IPS-20b (cell line): ENCODE results near the gene RPGR.

ENCODE experiments used
- H3K27ac ChIP-seq: one replicate; pipeline ENCODE4 v1.5.1; 2013; ENCODE audit warnings: low read length
- H3K27me3 ChIP-seq: 2 replicates; pipeline ENCODE4 v1.6.1; 2013; ENCODE audit warnings: mild to moderate bottlenecking, low read length, inconsistent platforms; ENCODE audit not compliant: insufficient read depth
- H3K36me3 ChIP-seq: 2 replicates; pipeline ENCODE4 v1.6.1; 2013; ENCODE audit warnings: low read depth, mild to moderate bottlenecking, inconsistent platforms, low read length, moderate library complexity; ENCODE audit not compliant: insufficient read depth
- H3K4me1 ChIP-seq: 2 replicates; pipeline ENCODE4 v1.6.1; 2013; ENCODE audit warnings: mild to moderate bottlenecking, control low read depth, inconsistent platforms, low read length, moderate library complexity; ENCODE audit not compliant: insufficient read depth
- H3K4me3 ChIP-seq: 2 replicates; pipeline ENCODE4 v1.5.1; 2013; ENCODE audit warnings: mild to moderate bottlenecking, low read length, inconsistent platforms
- H3K9ac ChIP-seq: 2 replicates; pipeline ENCODE4 v1.6.1; 2013; ENCODE audit warnings: low read depth, mild to moderate bottlenecking, inconsistent platforms, low read length, moderate library complexity
- H3K9me3 ChIP-seq: 2 replicates; pipeline ENCODE4 v1.6.1; 2013; ENCODE audit warnings: mild to moderate bottlenecking, low read depth, low read length, inconsistent platforms; ENCODE audit not compliant: insufficient read depth

The RPGR gene

DNA sequence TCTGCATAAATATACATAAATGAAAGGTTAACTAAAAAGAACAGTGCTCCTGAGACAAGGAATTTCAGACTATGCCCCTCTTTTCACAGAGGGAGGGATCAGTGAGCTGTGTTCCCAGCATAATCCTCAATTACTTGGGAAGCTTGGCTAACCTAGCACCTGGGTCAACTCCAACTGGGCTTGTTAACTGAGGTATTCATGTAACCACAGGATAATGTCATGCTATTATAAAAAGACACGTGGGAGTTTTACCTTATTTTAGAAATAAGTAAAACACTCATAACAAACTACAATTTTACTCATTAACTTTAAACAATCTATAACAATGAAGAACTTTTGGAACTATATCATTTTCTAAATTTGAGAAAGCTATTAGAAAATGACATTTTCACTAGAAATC, 48.6 kb downstream of the RPGR start:
- Histone ChIP-seq H3K27ac (no peak overlapping the region), H3K9ac (no peak overlapping the region), H3K27me3 (no peaks in the 10 kb centered on the region), H3K4me3 (no peak overlapping the region), H3K9me3 (no peaks in the 10 kb centered on the region), H3K36me3 (no peaks in the 10 kb centered on the region), H3K4me1 (peaks cover 7% of the 10 kb centered on the region)

DNA sequence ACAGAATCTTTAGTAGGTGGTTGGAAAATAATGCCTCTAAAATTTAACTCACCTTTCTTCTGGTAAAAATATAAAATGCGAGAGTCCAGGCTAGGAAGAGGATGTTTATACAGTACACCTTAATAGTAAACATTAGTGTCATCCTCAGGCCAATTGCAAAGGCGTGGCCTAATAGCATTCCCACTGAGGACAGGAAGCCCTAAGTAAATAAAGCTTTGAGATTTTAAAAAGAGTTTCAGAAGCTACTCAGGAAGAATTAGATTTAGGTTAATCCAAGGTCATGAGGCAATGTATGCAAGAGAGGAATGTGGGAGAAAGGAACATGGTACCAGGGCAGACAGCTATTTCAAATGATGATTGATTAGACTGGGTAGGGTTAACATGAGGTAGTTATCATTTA, 49.5 kb downstream of the RPGR start:
- H3K9me3 ChIP-seq, result no peaks in the 10 kb centered on the region
- H3K36me3 ChIP-seq, result no peaks in the 10 kb centered on the region
- H3K4me1 ChIP-seq, result peaks cover 7% of the 10 kb centered on the region
- no peak overlapping the region for H3K4me3 ChIP-seq
- no peaks in the 10 kb centered on the region for H3K27me3 ChIP-seq
- no peak overlapping the region for H3K9ac ChIP-seq
- H3K27ac ChIP-seq, result no peak overlapping the region

DNA sequence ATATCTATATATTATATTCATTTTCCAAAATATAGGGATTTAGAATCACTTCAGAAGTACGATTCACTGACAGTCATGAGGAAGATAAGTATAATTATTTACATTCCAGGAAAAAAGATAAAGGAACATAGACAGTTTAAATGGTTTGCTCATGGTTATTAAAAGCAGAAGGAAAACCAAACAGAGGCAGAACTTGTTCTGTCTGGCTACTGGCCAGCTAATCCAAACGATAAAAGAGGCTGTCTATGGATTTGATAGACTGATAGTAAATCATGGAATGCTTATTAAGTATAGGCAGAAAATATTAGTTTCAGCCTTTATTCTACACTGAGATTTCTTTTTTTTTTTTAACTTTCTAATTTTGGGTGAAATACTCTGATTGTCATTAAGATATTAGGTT, 50.2 kb downstream of the RPGR start:
- H3K9ac ChIP-seq, result no peak overlapping the region
- no peaks in the 10 kb centered on the region for H3K36me3 ChIP-seq
- no peaks in the 10 kb centered on the region for H3K27me3 ChIP-seq
- no peaks in the 10 kb centered on the region for H3K9me3 ChIP-seq
- no peak overlapping the region for H3K27ac ChIP-seq
- no peak overlapping the region for H3K4me3 ChIP-seq
- H3K4me1 ChIP-seq, result peaks cover 7% of the 10 kb centered on the region

DNA sequence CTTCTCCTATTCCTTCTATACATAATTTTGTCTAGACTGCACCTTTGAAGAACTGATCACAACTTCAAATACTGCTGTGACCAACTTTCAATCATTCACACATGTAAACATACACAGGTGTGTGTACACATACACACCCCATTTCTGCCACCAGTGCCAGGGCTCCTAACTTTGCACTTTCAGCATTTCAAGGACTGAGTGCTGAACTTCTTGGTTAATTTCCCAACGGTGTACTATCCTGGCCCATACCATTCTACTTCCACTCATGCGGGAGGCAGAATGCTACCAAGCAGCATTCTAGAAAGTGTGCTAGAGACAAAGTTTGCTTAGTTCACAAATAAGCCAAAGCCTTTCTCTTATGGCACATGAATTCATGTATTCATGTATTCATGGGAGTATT, 51.2 kb downstream of the RPGR start:
- H3K36me3 ChIP-seq, result no peaks in the 10 kb centered on the region
- no peak overlapping the region for H3K27ac ChIP-seq
- no peak overlapping the region for H3K9ac ChIP-seq
- peaks cover 7% of the 10 kb centered on the region for H3K4me1 ChIP-seq
- no peaks in the 10 kb centered on the region for H3K9me3 ChIP-seq
- no peak overlapping the region for H3K4me3 ChIP-seq
- H3K27me3 ChIP-seq, result no peaks in the 10 kb centered on the region

DNA sequence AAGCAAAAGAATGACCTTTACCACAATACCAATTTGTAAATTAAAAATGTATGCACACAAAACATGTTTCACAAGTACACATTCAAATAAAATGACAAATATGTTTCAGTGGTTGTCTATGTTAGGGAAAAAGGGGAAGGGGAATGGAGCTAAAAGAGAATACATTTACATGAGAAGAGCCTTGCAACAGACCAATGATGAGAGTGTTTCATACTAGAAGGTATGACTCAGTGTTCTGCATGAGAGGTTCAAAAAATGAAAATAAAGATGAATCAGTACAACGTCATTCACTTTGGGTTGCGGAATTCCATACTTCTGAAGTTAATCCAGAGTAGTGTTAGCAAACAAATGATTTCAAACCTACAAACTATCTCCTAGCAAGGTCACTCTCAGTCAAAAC, 51.7 kb downstream of the RPGR start:
- Histone ChIP-seq H3K9ac (no peak overlapping the region), H3K27ac (no peak overlapping the region), H3K27me3 (no peaks in the 10 kb centered on the region), H3K36me3 (no peaks in the 10 kb centered on the region), H3K4me3 (no peak overlapping the region), H3K9me3 (no peaks in the 10 kb centered on the region), H3K4me1 (peaks cover 7% of the 10 kb centered on the region)

DNA sequence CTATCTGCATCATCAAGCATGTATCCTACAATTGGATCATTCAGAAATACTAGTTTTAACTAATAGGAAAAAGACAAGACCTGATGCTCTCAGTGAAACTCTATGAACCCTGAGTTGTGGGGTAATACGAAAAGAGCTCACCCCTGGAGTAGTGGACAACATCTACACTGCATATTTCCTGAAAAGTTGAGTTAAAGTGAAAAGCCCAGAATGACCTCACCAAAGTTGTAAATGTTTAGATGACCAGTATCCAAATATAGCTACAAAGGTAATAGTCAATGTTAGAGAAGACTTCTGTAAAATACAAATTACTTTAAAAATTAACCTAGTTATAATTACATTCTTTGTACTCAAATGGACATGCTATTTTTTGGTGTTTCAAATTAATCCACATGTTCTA, 53.9 kb downstream of the RPGR start:
- no peaks in the 10 kb centered on the region for H3K27me3 ChIP-seq
- H3K9ac ChIP-seq, result no peak overlapping the region
- no peaks in the 10 kb centered on the region for H3K9me3 ChIP-seq
- H3K27ac ChIP-seq, result no peak overlapping the region
- H3K4me1 ChIP-seq, result no peaks in the 10 kb centered on the region; the same call in 1 of the 2 replicates
- H3K36me3 ChIP-seq, result no peaks in the 10 kb centered on the region
- no peak overlapping the region for H3K4me3 ChIP-seq

DNA sequence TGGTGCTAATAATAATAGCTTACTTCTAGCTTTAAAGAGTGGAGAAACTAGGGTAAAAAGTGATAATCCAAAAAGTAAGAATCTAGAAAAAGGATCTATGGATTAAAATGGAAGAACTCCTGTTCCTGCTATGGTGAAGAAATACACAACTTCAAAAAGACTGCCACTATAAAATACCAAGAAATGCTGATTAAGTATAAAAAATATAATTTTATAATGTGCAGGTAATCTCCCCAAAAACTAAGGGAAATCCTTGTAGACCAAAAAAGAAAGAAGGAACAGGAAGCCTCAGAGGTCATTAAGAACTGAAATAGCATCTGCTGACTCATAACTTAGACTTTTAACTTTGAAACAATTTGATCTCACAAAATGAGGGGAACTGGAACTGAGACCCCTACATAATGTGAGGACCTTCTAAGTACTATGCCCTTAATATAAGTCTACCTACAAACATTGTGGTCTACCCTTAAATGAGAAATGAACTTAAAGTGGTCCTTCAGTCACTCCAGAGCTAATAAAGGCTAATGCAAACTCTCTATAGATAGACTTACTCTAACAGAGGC, 56.1 kb downstream of the RPGR start:
- no peak overlapping the region for H3K9ac ChIP-seq
- H3K4me3 ChIP-seq, result no peak overlapping the region
- H3K4me1 ChIP-seq, result no peaks in the 10 kb centered on the region; the same call in 1 of the 2 replicates
- no peaks in the 10 kb centered on the region for H3K27me3 ChIP-seq
- H3K36me3 ChIP-seq, result no peaks in the 10 kb centered on the region
- H3K9me3 ChIP-seq, result no peaks in the 10 kb centered on the region
- H3K27ac ChIP-seq, result no peak overlapping the region

DNA sequence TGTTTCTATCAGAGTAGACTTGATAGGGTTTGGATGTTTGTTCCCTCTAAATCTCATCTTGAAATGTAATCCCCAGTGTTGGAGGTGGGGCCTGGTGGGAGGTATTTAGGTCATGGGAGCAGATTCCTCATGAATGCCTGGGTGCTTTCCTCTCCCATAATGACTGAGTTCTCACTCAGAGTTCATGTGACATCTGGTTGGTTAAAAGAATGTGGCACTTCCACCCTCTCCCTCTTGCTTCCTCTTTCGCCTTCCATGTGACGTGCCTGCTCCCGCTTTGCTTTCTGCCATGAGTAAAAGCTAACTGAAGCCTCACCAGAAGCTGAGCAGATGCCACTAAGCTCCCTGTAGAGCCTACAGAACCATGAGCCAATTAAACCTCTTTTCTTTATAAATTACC, 59.3 kb downstream of the RPGR start:
- Histone ChIP-seq H3K9me3 (no peaks in the 10 kb centered on the region), H3K4me1 (no peaks in the 10 kb centered on the region), H3K4me3 (no peak overlapping the region), H3K36me3 (no peaks in the 10 kb centered on the region), H3K9ac (no peak overlapping the region), H3K27me3 (no peaks in the 10 kb centered on the region), H3K27ac (no peak overlapping the region)

DNA sequence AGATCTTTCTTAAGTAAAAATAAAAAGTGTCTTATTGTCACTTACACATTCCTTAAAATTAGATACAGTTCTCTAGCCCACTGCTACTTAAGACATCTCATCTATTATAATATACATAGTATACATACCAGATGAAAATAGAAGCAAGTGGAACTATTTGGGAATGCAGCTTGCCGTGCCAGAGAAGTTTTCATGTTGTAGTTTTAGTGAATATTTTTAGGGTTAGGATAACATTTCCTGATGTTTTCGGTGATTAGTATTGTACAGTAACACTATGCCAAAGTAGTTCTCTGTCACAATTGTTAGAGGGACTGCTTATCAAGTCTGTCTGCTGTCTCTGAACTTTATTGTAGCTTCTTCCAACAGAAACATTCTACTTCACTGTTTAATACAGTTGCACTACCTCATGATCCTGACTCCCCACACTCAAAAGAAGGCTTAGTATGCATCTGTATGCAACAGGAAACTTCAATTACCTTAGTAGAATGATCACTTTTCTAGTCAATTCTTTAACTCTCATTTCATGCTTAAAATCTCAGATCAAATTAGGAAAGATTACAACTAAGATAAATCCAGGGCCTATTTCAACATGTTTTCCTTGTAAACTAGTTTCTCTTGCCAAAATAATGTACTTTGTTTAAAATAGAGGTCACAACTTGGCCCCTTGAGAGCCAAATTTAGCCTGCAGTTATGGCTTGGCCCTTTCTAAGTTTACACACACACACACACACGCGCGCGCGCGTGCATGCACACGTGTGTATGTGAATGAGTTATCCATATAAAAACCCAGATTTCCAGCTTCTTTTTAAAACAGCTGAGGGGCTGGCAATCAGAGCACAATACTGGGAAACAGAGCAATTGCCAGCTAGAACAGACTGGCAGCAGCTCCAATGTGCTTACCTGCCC, 64.3 kb downstream of the RPGR start:
- Histone ChIP-seq H3K9me3 (no peaks in the 10 kb centered on the region), H3K27me3 (no peaks in the 10 kb centered on the region), H3K36me3 (no peaks in the 10 kb centered on the region), H3K9ac (no peak overlapping the region), H3K4me3 (no peak overlapping the region), H3K4me1 (no peaks in the 10 kb centered on the region), H3K27ac (no peak overlapping the region)

DNA sequence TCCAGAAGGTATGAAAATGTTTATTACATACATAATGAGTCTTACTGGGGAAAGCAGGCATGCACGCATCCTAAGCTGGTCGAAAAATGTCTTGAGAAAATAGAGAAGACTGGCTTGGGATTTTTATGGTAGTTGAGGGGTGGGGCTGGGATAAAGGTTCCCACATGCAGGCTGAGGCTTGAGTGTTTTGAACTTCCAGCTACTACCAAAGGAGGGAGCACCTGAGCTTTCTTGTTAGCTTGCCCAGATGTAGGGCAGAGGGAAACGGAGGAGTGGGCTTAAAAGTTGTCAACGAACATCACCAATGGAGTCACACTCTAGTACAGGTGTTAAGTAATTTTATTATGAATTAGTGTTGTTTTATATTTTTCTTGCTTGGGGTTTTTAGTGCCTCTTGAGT, 67.1 kb downstream of the RPGR start:
- no peaks in the 10 kb centered on the region for H3K36me3 ChIP-seq
- no peak overlapping the region for H3K27ac ChIP-seq
- no peaks in the 10 kb centered on the region for H3K27me3 ChIP-seq
- no peak overlapping the region for H3K4me3 ChIP-seq
- H3K9ac ChIP-seq, result no peak overlapping the region
- no peaks in the 10 kb centered on the region for H3K9me3 ChIP-seq
- H3K4me1 ChIP-seq, result no peaks in the 10 kb centered on the region

DNA sequence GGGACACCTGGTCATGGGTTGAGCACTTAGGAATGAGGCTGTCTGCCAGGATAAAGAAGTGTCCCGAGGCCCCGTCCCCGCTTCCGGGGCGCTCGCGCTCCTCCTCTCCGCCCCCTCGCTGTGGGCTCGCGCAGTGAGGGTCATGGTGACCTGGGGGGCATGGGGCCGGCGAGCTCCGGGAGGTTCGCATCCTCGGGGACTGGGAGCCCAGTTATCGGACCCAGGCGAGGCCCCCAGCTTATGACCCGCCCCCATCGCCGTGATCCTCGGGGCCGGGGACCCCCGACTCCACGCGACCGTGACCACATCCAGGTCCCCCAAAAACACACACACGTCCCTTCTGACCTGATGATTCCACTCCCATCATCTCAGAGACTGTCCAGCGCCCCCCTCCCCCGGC, 71.3 kb downstream of the RPGR start:
- no peak overlapping the region for H3K27ac ChIP-seq
- no peaks in the 10 kb centered on the region for H3K36me3 ChIP-seq
- no peak overlapping the region for H3K4me3 ChIP-seq
- no peaks in the 10 kb centered on the region for H3K9me3 ChIP-seq
- no peaks in the 10 kb centered on the region for H3K27me3 ChIP-seq
- H3K4me1 ChIP-seq, result no peaks in the 10 kb centered on the region
- no peak overlapping the region for H3K9ac ChIP-seq

DNA sequence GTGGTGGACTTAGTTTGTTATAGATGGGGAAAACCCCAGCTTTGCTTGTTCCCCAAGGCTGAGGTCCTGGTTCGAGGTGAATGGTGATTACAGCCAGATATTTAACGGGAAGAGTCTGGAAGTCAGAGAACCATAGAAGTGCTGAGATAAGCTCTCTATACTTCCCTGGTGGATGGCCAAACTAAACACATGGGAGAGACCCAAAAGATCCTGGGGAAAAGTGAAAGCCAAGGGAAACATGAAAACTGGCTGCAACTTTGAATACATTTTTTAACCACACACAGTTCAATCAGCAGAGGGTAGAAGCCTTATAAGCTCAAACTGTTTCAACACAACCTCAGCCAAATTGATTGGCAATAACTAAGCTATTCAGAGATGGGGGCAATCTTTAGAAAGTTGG, 77.3 kb downstream of the RPGR start:
- no peaks in the 10 kb centered on the region for H3K27me3 ChIP-seq
- H3K27ac ChIP-seq, result no peak overlapping the region
- H3K9ac ChIP-seq, result no peak overlapping the region
- no peaks in the 10 kb centered on the region for H3K36me3 ChIP-seq
- no peaks in the 10 kb centered on the region for H3K4me1 ChIP-seq
- H3K4me3 ChIP-seq, result no peak overlapping the region
- H3K9me3 ChIP-seq, result no peaks in the 10 kb centered on the region
